GM19193 (cell line): Measurements from ENCODE around the gene MYO9B.

Experiments used
- POLR2A ChIP-seq: IDR thresholded peaks from 4 replicates; pipeline ENCODE4 v1.6.1; 2011; ENCODE audit not compliant: insufficient read depth, insufficient read length; ENCODE audit errors: extremely low read depth

MYO9B gene

GRCh38 chr19:17077447-17078028, 2.0 kb downstream of the MYO9B start:
- TF ChIP-seq POLR2A: no peak

DNA sequence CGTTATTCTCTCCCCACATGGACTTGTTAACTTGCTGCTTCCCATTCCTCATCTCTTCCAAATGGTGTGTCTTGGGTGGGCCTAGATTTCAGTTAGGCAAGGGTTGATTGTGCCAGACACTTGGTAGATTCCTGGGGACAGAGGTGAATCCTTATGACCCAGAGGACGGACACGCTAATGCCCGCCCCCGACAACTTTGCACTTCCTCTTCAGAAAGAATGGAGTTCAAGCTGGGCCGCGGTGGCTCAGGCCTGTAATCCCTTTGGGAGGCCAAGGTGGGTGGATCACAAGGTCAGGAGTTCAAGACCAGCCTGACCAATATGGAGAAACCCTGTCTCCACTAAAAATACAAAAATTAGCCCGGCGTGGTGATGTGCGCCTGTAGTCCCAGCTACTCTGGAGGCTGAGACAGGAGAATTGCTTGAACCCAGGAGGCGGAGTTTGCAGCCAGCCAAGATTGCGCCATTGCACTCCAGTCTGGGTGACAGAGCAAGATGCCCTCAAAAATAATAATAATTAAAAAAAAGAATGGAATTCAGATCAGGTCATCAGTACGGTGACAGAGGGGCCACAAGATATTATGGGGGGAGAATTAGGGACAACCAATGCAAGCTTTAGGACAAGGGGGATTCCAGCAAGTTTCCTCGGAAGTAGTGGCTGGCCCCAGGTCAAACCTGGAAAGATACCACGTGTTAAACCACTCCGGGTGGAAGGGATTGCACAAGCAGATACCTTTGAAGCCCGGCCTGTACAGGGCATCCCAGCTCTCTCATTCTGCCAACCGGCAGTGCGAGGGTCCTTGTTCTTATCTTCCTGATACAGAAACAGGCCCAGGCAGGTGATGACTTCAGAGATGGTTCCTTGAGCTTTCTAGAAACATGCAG, 2.7 kb downstream of the MYO9B start:
- no peak for TF ChIP-seq POLR2A

GRCh38 chr19:17078920-17079709, 3.5 kb downstream of the MYO9B start:
- TF ChIP-seq POLR2A: peak; percentile 14

- no peak for TF ChIP-seq POLR2A
These were observed 4.3 kb downstream of the MYO9B start for GRCh38 chr19:17079710-17080439.

- no peak for TF ChIP-seq POLR2A
These were observed 4.8 kb downstream of the MYO9B start for GRCh38 chr19:17080440-17080801.

GRCh38 chr19:17081672-17082630, 6.4 kb downstream of the MYO9B start:
- TF ChIP-seq POLR2A: no peak

DNA sequence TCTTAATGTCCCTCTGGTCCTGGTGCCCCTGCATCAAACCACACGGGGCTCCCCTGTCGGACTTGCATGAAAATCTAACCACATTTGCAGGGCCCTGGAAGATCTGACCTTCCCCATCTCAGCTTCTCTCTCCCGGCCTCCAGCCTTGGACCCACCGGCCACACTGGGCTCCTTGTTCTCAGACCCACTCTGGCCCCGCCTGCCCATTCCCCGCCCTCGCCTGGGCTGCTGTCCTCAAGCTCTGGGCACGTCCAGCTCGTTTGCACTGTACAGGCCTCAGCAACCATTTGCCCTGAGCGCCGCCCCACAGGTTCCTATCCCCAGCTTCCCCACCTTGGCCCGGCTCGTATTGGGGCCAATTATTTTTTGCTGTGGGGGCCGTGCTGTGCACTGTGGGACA, 10.5 kb downstream of the MYO9B start:
- TF ChIP-seq POLR2A: no peak

DNA sequence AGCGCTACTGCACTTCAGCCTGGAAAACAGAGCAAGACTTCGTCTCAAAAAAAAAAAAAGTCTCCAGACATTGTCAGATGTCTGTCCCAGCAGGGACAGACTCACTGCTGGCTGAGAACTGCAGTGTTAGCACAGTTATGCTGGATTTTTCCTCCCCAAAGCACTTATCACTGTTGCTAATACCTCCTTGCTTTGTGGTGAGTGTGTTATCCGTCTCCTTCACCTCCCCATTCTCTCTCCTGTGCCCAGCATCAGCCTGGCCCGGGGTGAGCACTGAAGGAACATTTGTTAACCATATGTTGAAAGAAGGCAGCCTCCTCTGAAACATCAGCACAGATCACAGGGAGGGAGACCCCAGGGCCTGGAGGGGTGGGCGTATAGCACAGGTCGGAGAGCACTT, 11.3 kb downstream of the MYO9B start:
- TF ChIP-seq POLR2A: no peak

DNA sequence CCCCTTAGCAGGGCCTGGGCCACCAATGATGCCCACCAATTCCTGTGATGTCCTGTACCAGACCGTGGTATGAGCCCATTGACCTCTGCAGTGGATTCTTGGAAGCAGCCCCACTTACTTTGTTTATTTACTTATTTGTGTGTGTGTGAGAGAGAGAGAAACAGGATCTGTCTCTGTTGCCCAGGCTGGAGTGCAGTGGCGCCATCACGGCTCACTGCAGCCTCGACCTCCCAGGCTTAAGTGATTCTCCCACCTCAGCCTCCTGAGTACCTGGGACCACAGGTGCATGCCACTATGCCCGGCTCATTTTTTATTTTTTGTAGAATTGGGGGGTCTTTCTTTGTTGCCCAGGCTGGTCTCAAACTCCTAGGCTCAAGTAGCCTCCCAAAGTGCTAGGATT, 13.0 kb downstream of the MYO9B start:
- TF ChIP-seq POLR2A: no peak

DNA sequence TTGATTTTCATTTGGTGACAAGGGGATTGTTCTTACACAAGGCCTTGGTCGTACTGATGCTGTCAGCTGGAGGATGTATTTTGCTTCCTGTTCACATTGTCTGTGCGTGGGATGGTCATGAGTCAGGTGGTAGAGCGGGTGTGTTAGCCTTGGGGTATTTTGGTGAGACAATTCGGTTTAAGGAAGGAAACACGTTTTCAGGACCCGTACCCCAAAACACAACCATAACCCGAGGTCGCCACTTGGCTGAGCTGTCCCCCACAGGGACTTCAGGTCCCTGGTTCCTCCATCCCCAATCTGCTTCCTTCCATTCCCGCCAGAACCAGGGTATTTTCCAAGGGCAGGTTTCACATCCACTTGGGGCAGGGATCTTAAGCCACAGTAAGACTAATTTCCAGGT, 15.0 kb downstream of the MYO9B start:
- no peak for TF ChIP-seq POLR2A

GRCh38 chr19:17091758-17092333, 16.3 kb downstream of the MYO9B start:
- TF ChIP-seq POLR2A: no peak

GRCh38 chr19:17092696-17093095, 17.1 kb downstream of the MYO9B start:
- no peak for TF ChIP-seq POLR2A

GRCh38 chr19:17095141-17095919, 19.8 kb downstream of the MYO9B start:
- TF ChIP-seq POLR2A: no peak
